Karpas-422 (cell line): ENCODE data around the gene ERBIN. TPM values are rescaled to one million over a fixed set of nuclear protein-coding genes. Genes with fewer than 3 reads are reported as not detected.

Experiments used
- DNase-seq: peaks from one replicate; pipeline ENCODE4 v3.0.0-alpha.2; 2015
- H2AFZ ChIP-seq: fragments of 200-600 bp; sonication (generic); 2 replicates; pipeline ENCODE4 v1.6.1; 2014; ENCODE audit warnings: antibody characterized with exemption, low read length, mixed read lengths
- H3K27ac ChIP-seq: fragments of 200-600 bp; sonication (generic); 2 replicates; pipeline ENCODE4 v1.5.1; 2014; ENCODE audit warnings: mild to moderate bottlenecking, low read length, moderate library complexity
- H3K27me3 ChIP-seq: fragments of 200-600 bp; sonication (generic); 2 replicates; pipeline ENCODE4 v1.6.1; 2014; ENCODE audit warnings: low read length, mixed read lengths
- H3K36me3 ChIP-seq: fragments of 200-600 bp; sonication (generic); 2 replicates; pipeline ENCODE4 v1.6.1; 2014; ENCODE audit warnings: low read length, mixed read lengths; ENCODE audit not compliant: insufficient read depth
- H3K4me1 ChIP-seq: fragments of 200-600 bp; sonication (generic); 2 replicates; pipeline ENCODE4 v1.6.1; 2014; ENCODE audit warnings: mild to moderate bottlenecking, low read length, mixed read lengths
- H3K4me2 ChIP-seq: fragments of 200-600 bp; sonication (generic); 2 replicates; pipeline ENCODE4 v1.6.1; 2014; ENCODE audit warnings: low read length, low read depth, mild to moderate bottlenecking; ENCODE audit not compliant: poor library complexity, severe bottlenecking
- H3K4me3 ChIP-seq: fragments of 200-600 bp; sonication (generic); 2 replicates; pipeline ENCODE4 v1.5.1; 2014; ENCODE audit warnings: mild to moderate bottlenecking, antibody characterized with exemption, low read length, mixed read lengths
- H3K79me2 ChIP-seq: fragments of 200-600 bp; sonication (generic); 2 replicates; pipeline ENCODE4 v1.6.1; 2014; ENCODE audit warnings: mild to moderate bottlenecking, low read length, mixed read lengths
- H3K9ac ChIP-seq: fragments of 200-600 bp; sonication (generic); 2 replicates; pipeline ENCODE4 v1.6.0; 2014; ENCODE audit warnings: low read length
- H3K9me2 ChIP-seq: fragments of 200-600 bp; sonication (generic), shearing (Covaris generic); replicated peaks from 2 replicates; pipeline ENCODE4 v1.6.0; 2014; ENCODE audit warnings: mild to moderate bottlenecking, low read length, moderate library complexity; ENCODE audit not compliant: insufficient read depth
- H3K9me3 ChIP-seq: fragments of 300-700, 200-600 bp; sonication (generic); 2 replicates; pipeline ENCODE4 v1.6.1; 2014; ENCODE audit warnings: low read length, mixed read lengths
- H4K20me1 ChIP-seq: fragments of 200-600 bp; sonication (generic); 2 replicates; pipeline ENCODE4 v1.6.1; 2014; ENCODE audit warnings: mild to moderate bottlenecking, antibody characterized with exemption, low read length, low read depth; ENCODE audit not compliant: insufficient read depth
- total RNA-seq: library from RNA; depleted of rRNA; stranded (reverse); fragments of >200 nt; shearing (Covaris generic); gene quantifications from 2 replicates; pipeline ENCODE4 v1.2.3, GENCODE V29; 2014; ENCODE audit warnings: low replicate concordance

The ERBIN gene
- total RNA-seq, 1 experiment from 2014 or later = 203 TPM

- Histone ChIP-seq H3K27me3 (no peaks in the 10 kb centered on the region), H3K9me2 (no peaks in the 10 kb centered on the region)
- no peak for DNase-seq
These were observed 140.5 kb downstream of the ERBIN start for GRCh38 chr5:66066826-66067225.

GRCh38 chr5:66072031-66072430, 145.7 kb downstream of the ERBIN start:
- no peak overlapping the region for H3K4me3 ChIP-seq
- DNase-seq = no peak
- no peak overlapping the region for H3K9ac ChIP-seq
- H3K36me3 ChIP-seq = peaks cover 44% of the 10 kb centered on the region
- H3K9me2 ChIP-seq = no peaks in the 10 kb centered on the region
- no peak overlapping the region for H2AFZ ChIP-seq
- no peak overlapping the region for H3K4me2 ChIP-seq
- no peaks in the 10 kb centered on the region for H3K27me3 ChIP-seq
- no peaks in the 10 kb centered on the region for H4K20me1 ChIP-seq
- no peak overlapping the region for H3K27ac ChIP-seq
- no peaks in the 10 kb centered on the region for H3K9me3 ChIP-seq
- no peaks in the 10 kb centered on the region for H3K4me1 ChIP-seq
- peaks cover 25% of the 10 kb centered on the region for H3K79me2 ChIP-seq

More at GRCh38 chr5:66066826-66067225, 140.5 kb downstream of the ERBIN start:
- Histone ChIP-seq H3K79me2 (peaks cover 49% of the 10 kb centered on the region), H3K4me2 (no peak overlapping the region), H3K4me3 (no peak overlapping the region), H3K4me1 (no peaks in the 10 kb centered on the region), H3K36me3 (peaks cover 37% of the 10 kb centered on the region; the same call in 1 of the 2 replicates), H2AFZ (no peak overlapping the region), H4K20me1 (no peaks in the 10 kb centered on the region), H3K9me3 (no peaks in the 10 kb centered on the region), H3K9ac (no peak overlapping the region), H3K27ac (no peak overlapping the region)

GRCh38 chr5:66074901-66075300, 148.5 kb downstream of the ERBIN start:
- H3K4me1 ChIP-seq = no peaks in the 10 kb centered on the region
- H3K4me2 ChIP-seq = no peak overlapping the region
- no peak overlapping the region for H3K27ac ChIP-seq
- H3K4me3 ChIP-seq = no peak overlapping the region
- H2AFZ ChIP-seq = no peak overlapping the region
- H3K9ac ChIP-seq = no peak overlapping the region
- H3K9me3 ChIP-seq = no peaks in the 10 kb centered on the region
- peaks cover 47% of the 10 kb centered on the region for H3K36me3 ChIP-seq
- H3K9me2 ChIP-seq = no peaks in the 10 kb centered on the region
- DNase-seq = no peak
- H3K27me3 ChIP-seq = no peaks in the 10 kb centered on the region
- H3K79me2 ChIP-seq = peaks cover 8% of the 10 kb centered on the region
- H4K20me1 ChIP-seq = no peaks in the 10 kb centered on the region

- no peak overlapping the region for H3K9ac ChIP-seq
- H4K20me1 ChIP-seq = no peaks in the 10 kb centered on the region
- DNase-seq = no peak
- peaks cover 59% of the 10 kb centered on the region for H3K36me3 ChIP-seq
- H3K9me2 ChIP-seq = no peaks in the 10 kb centered on the region
- H3K27ac ChIP-seq = no peak overlapping the region
- H3K4me1 ChIP-seq = no peaks in the 10 kb centered on the region
- no peak overlapping the region for H3K4me2 ChIP-seq
- no peak overlapping the region for H3K4me3 ChIP-seq
- H3K79me2 ChIP-seq = no peaks in the 10 kb centered on the region
- no peaks in the 10 kb centered on the region for H3K9me3 ChIP-seq
- H2AFZ ChIP-seq = no peak overlapping the region
- no peaks in the 10 kb centered on the region for H3K27me3 ChIP-seq
These were observed 154.3 kb downstream of the ERBIN start for GRCh38 chr5:66080664-66081063.

- no peak for DNase-seq
- H3K4me3 ChIP-seq = no peak overlapping the region
- no peaks in the 10 kb centered on the region for H3K4me1 ChIP-seq
- H3K4me2 ChIP-seq = no peak overlapping the region
- no peaks in the 10 kb centered on the region for H4K20me1 ChIP-seq
- no peak overlapping the region for H3K27ac ChIP-seq
- no peaks in the 10 kb centered on the region for H3K9me2 ChIP-seq
- peaks cover 82% of the 10 kb centered on the region for H3K36me3 ChIP-seq
- peaks cover 16% of the 10 kb centered on the region for H3K9me3 ChIP-seq
- no peaks in the 10 kb centered on the region for H3K27me3 ChIP-seq
- no peaks in the 10 kb centered on the region for H3K79me2 ChIP-seq
- H3K9ac ChIP-seq = no peak overlapping the region
- no peak overlapping the region for H2AFZ ChIP-seq
These were observed 163.0 kb downstream of the ERBIN start for GRCh38 chr5:66089384-66089783.

GRCh38 chr5:66100851-66101250, 174.5 kb downstream of the ERBIN start:
- Histone ChIP-seq H3K27ac (no peak overlapping the region), H3K4me1 (no peaks in the 10 kb centered on the region), H3K9me3 (peaks cover 37% of the 10 kb centered on the region), H3K27me3 (no peaks in the 10 kb centered on the region), H3K4me3 (no peak overlapping the region), H2AFZ (no peak overlapping the region), H3K4me2 (no peak overlapping the region), H3K79me2 (no peaks in the 10 kb centered on the region), H3K36me3 (peaks cover 6% of the 10 kb centered on the region), H4K20me1 (no peaks in the 10 kb centered on the region), H3K9me2 (no peaks in the 10 kb centered on the region), H3K9ac (no peak overlapping the region)
- DNase-seq = no peak

- H3K9me2 ChIP-seq = no peaks in the 10 kb centered on the region
- H3K4me1 ChIP-seq = no peaks in the 10 kb centered on the region
- H2AFZ ChIP-seq = no peak overlapping the region
- H3K36me3 ChIP-seq = no peaks in the 10 kb centered on the region
- no peak for DNase-seq
- peaks cover 11% of the 10 kb centered on the region for H3K9me3 ChIP-seq
- no peaks in the 10 kb centered on the region for H3K79me2 ChIP-seq
- no peak overlapping the region for H3K9ac ChIP-seq
- H3K4me2 ChIP-seq = no peak overlapping the region
- no peaks in the 10 kb centered on the region for H4K20me1 ChIP-seq
- no peak overlapping the region for H3K27ac ChIP-seq
- no peaks in the 10 kb centered on the region for H3K27me3 ChIP-seq
- H3K4me3 ChIP-seq = no peak overlapping the region
These were observed 186.8 kb downstream of the ERBIN start for GRCh38 chr5:66113160-66113559.

- Histone ChIP-seq H3K9me2 (no peaks in the 10 kb centered on the region), H3K9ac (no peak overlapping the region), H3K9me3 (no peaks in the 10 kb centered on the region), H3K4me2 (no peak overlapping the region), H3K36me3 (no peaks in the 10 kb centered on the region), H3K4me3 (no peak overlapping the region), H4K20me1 (no peaks in the 10 kb centered on the region), H3K79me2 (no peaks in the 10 kb centered on the region), H2AFZ (no peak overlapping the region), H3K27me3 (no peaks in the 10 kb centered on the region), H3K4me1 (no peaks in the 10 kb centered on the region), H3K27ac (no peak overlapping the region)
- DNase-seq = no peak
These were observed 191.9 kb downstream of the ERBIN start for GRCh38 chr5:66118304-66118703.
